ENCODE results near the gene SRGAP2B. TPM values are rescaled to one million over a fixed set of nuclear protein-coding genes. Genes with fewer than 3 reads are reported as not detected.
"Not testable (repeated sequence)": the region's sequence is repeated elsewhere in the genome, so short reads cannot be mapped to it uniquely, and the experiment has no call there.

SRGAP2B gene
- total RNA-seq, 2 experiments from 2014 or later: 21.8 to 25.3 TPM

GRCh38 chr1:144964765-144965164, 130.4 kb downstream of the SRGAP2B start:
- H3K27ac Mint-ChIP-seq; H3K36me3 Mint-ChIP-seq; H3K4me3 Mint-ChIP-seq; POLR2A ChIA-PET; H3K9me3 Mint-ChIP-seq; intact Hi-C loops (cut with micrococcal nuclease); H3K4me1 Mint-ChIP-seq (ENCODE audit: low read depth); H3K27me3 Mint-ChIP-seq; DNase-seq; CTCF ChIA-PET: not testable (repeated sequence)

- H3K4me1 Mint-ChIP-seq (ENCODE audit: low read depth); H3K9me3 Mint-ChIP-seq; H3K27me3 Mint-ChIP-seq; intact Hi-C loops (cut with micrococcal nuclease); H3K27ac Mint-ChIP-seq; DNase-seq; H3K4me3 Mint-ChIP-seq; H3K36me3 Mint-ChIP-seq; POLR2A ChIA-PET; CTCF ChIA-PET: not testable (repeated sequence)
Measured at GRCh38 chr1:144964186-144964585, 130.9 kb downstream of the SRGAP2B start.

- H3K27me3 Mint-ChIP-seq; H3K27ac Mint-ChIP-seq; H3K9me3 Mint-ChIP-seq; intact Hi-C loops (cut with micrococcal nuclease); DNase-seq; H3K4me1 Mint-ChIP-seq (ENCODE audit: low read depth); POLR2A ChIA-PET; H3K4me3 Mint-ChIP-seq; H3K36me3 Mint-ChIP-seq; CTCF ChIA-PET: not testable (repeated sequence)
Measured at GRCh38 chr1:144963571-144963970, 131.6 kb downstream of the SRGAP2B start.

GRCh38 chr1:144961604-144962583, 133.2 kb downstream of the SRGAP2B start:
- intact Hi-C loops (cut with micrococcal nuclease); H3K27me3 Mint-ChIP-seq; H3K36me3 Mint-ChIP-seq; CTCF ChIA-PET; POLR2A ChIA-PET; H3K9me3 Mint-ChIP-seq; H3K4me3 Mint-ChIP-seq; H3K27ac Mint-ChIP-seq; DNase-seq; H3K4me1 Mint-ChIP-seq (ENCODE audit: low read depth): not testable (repeated sequence)

- intact Hi-C loops (cut with micrococcal nuclease): not testable (repeated sequence)
Measured at GRCh38 chr1:144960929-144961488, 134.1 kb downstream of the SRGAP2B start.

GRCh38 chr1:144948390-144948789, 146.7 kb downstream of the SRGAP2B start:
- H3K9me3 Mint-ChIP-seq; H3K27ac Mint-ChIP-seq; DNase-seq; POLR2A ChIA-PET; CTCF ChIA-PET; H3K36me3 Mint-ChIP-seq; intact Hi-C loops (cut with micrococcal nuclease); H3K4me3 Mint-ChIP-seq; H3K4me1 Mint-ChIP-seq (ENCODE audit: low read depth); H3K27me3 Mint-ChIP-seq: not testable (repeated sequence)

More at GRCh38 chr1:144960929-144961488, 134.1 kb downstream of the SRGAP2B start:
- POLR2A ChIA-PET; H3K9me3 Mint-ChIP-seq; H3K27ac Mint-ChIP-seq; H3K36me3 Mint-ChIP-seq; H3K4me1 Mint-ChIP-seq (ENCODE audit: low read depth); CTCF ChIA-PET; H3K4me3 Mint-ChIP-seq; H3K27me3 Mint-ChIP-seq; DNase-seq: not testable (repeated sequence)

GRCh38 chr1:144947495-144947894, 147.6 kb downstream of the SRGAP2B start:
- intact Hi-C loops (cut with micrococcal nuclease); H3K4me1 Mint-ChIP-seq (ENCODE audit: low read depth); H3K36me3 Mint-ChIP-seq; DNase-seq; H3K27me3 Mint-ChIP-seq; H3K9me3 Mint-ChIP-seq; POLR2A ChIA-PET; CTCF ChIA-PET; H3K4me3 Mint-ChIP-seq; H3K27ac Mint-ChIP-seq: not testable (repeated sequence)

GRCh38 chr1:144946525-144947480, 148.3 kb downstream of the SRGAP2B start:
- POLR2A ChIA-PET; H3K4me3 Mint-ChIP-seq; H3K27ac Mint-ChIP-seq; CTCF ChIA-PET; H3K36me3 Mint-ChIP-seq; H3K9me3 Mint-ChIP-seq; H3K27me3 Mint-ChIP-seq; DNase-seq; intact Hi-C loops (cut with micrococcal nuclease); H3K4me1 Mint-ChIP-seq (ENCODE audit: low read depth): not testable (repeated sequence)

GRCh38 chr1:144941710-144942109, 153.4 kb downstream of the SRGAP2B start:
- H3K4me1 Mint-ChIP-seq (ENCODE audit: low read depth); intact Hi-C loops (cut with micrococcal nuclease); DNase-seq; H3K4me3 Mint-ChIP-seq; H3K36me3 Mint-ChIP-seq; H3K27me3 Mint-ChIP-seq; POLR2A ChIA-PET; CTCF ChIA-PET; H3K9me3 Mint-ChIP-seq; H3K27ac Mint-ChIP-seq: not testable (repeated sequence)

- H3K27me3 Mint-ChIP-seq; intact Hi-C loops (cut with micrococcal nuclease); DNase-seq; H3K36me3 Mint-ChIP-seq; H3K4me1 Mint-ChIP-seq (ENCODE audit: low read depth); H3K27ac Mint-ChIP-seq; CTCF ChIA-PET; POLR2A ChIA-PET; H3K9me3 Mint-ChIP-seq; H3K4me3 Mint-ChIP-seq: not testable (repeated sequence)
Measured at GRCh38 chr1:144940054-144940453, 155.1 kb downstream of the SRGAP2B start.

GRCh38 chr1:144938627-144939026, 156.5 kb downstream of the SRGAP2B start:
- H3K27me3 Mint-ChIP-seq; H3K4me1 Mint-ChIP-seq (ENCODE audit: low read depth); H3K4me3 Mint-ChIP-seq; H3K27ac Mint-ChIP-seq; H3K9me3 Mint-ChIP-seq; DNase-seq; H3K36me3 Mint-ChIP-seq; intact Hi-C loops (cut with micrococcal nuclease); CTCF ChIA-PET; POLR2A ChIA-PET: not testable (repeated sequence)

- POLR2A ChIA-PET; H3K4me3 Mint-ChIP-seq; intact Hi-C loops (cut with micrococcal nuclease); H3K27ac Mint-ChIP-seq; H3K27me3 Mint-ChIP-seq; CTCF ChIA-PET; H3K9me3 Mint-ChIP-seq; DNase-seq; H3K36me3 Mint-ChIP-seq; H3K4me1 Mint-ChIP-seq (ENCODE audit: low read depth): not testable (repeated sequence)
Measured at GRCh38 chr1:144936186-144936732, 158.9 kb downstream of the SRGAP2B start.
